Fibroblast of skin of abdomen (primary cell): ENCODE results near the gene UBE2E2.
"Not testable (repeated sequence)": the region's sequence is repeated elsewhere in the genome, so short reads cannot be mapped to it uniquely, and the experiment has no call there.

ENCODE experiments used
- DNase-seq: peaks from one replicate; pipeline ENCODE4 v3.0.0-alpha.2; 2013

Gene UBE2E2

GRCh38 chr3:23592961-23593931 lies 390.1 kb downstream of the UBE2E2 start:
- no peak for DNase-seq

- DNase-seq: no peak
These were observed 390.9 kb downstream of the UBE2E2 start for GRCh38 chr3:23594066-23594465.

GRCh38 chr3:23594894-23595670 lies 392.0 kb downstream of the UBE2E2 start:
- peak; percentile 65 for DNase-seq

- DNase-seq: no peak
These were observed 392.7 kb downstream of the UBE2E2 start for GRCh38 chr3:23595851-23596250.

GRCh38 chr3:23600167-23600871 lies 397.2 kb downstream of the UBE2E2 start:
- DNase-seq: peak; percentile 77

GRCh38 chr3:23601091-23601822 lies 398.1 kb downstream of the UBE2E2 start:
- DNase-seq: peak; percentile 17

GRCh38 chr3:23602971-23603370 lies 399.8 kb downstream of the UBE2E2 start:
- DNase-seq: no peak

GRCh38 chr3:23607184-23607847 lies 404.2 kb downstream of the UBE2E2 start:
- DNase-seq: no peak

- DNase-seq: no peak
These were observed 405.5 kb downstream of the UBE2E2 start for GRCh38 chr3:23608650-23609049.

GRCh38 chr3:23611737-23612295 lies 408.7 kb downstream of the UBE2E2 start:
- peak; percentile 78 for DNase-seq

GRCh38 chr3:23612296-23612891 lies 409.3 kb downstream of the UBE2E2 start:
- DNase-seq: peak; percentile 78

GRCh38 chr3:23615068-23615467 lies 411.9 kb downstream of the UBE2E2 start:
- no peak for DNase-seq

GRCh38 chr3:23618475-23618874 lies 415.3 kb downstream of the UBE2E2 start:
- DNase-seq: not testable (repeated sequence)

GRCh38 chr3:23619705-23620637 lies 416.8 kb downstream of the UBE2E2 start:
- no peak for DNase-seq

- DNase-seq: no peak
These were observed 417.5 kb downstream of the UBE2E2 start for GRCh38 chr3:23620638-23621015.

- DNase-seq: no peak
These were observed 420.7 kb downstream of the UBE2E2 start for GRCh38 chr3:23623844-23624243.

GRCh38 chr3:23624305-23624704 lies 421.2 kb downstream of the UBE2E2 start:
- no peak for DNase-seq

- DNase-seq: no peak
These were observed 423.3 kb downstream of the UBE2E2 start for GRCh38 chr3:23626442-23626841.

- DNase-seq: peak; percentile 61
These were observed 426.2 kb downstream of the UBE2E2 start for GRCh38 chr3:23629181-23629894.
